ENCODE data around the gene EFCAB11.

GRCh38 chr14:89869606-89870005 lies 84.9 kb downstream of the EFCAB11 start:
- no peak for TF ChIP-seq SUZ12 (IDR thresholded peaks at IDR 0.05; ENCODE audit: extremely low read depth, insufficient read depth, insufficient read length)
- no peak for TF ChIP-seq ZNF274 (IDR thresholded peaks at IDR 0.05; ENCODE audit: low read depth, low read length)
- TF ChIP-seq YY1 (IDR thresholded peaks at IDR 0.05; ENCODE audit: insufficient read depth, insufficient read length): no peak
